HG02885 (cell line): ENCODE results near the gene FKBP4.

Experiments used
- ATAC-seq: cut with Tn5 transposase; IDR thresholded peaks from one replicate; pipeline ENCODE4 v1.9.1; 2021; ENCODE audit warnings: mild to moderate bottlenecking; ENCODE audit not compliant: unreplicated experiment, poor library complexity

Gene FKBP4

GRCh38 chr12:2842948-2843347, 48.2 kb downstream of the FKBP4 start:
- ATAC-seq: no peak

GRCh38 chr12:2844786-2845185, 50.0 kb downstream of the FKBP4 start:
- no peak for ATAC-seq

GRCh38 chr12:2845280-2845679, 50.5 kb downstream of the FKBP4 start:
- ATAC-seq: no peak

- no peak for ATAC-seq
These were observed 57.2 kb downstream of the FKBP4 start for GRCh38 chr12:2851931-2852330.

- no peak for ATAC-seq
These were observed 58.9 kb downstream of the FKBP4 start for GRCh38 chr12:2853626-2854025.
